Measurements from ENCODE around the gene KDM7A. TPM values are rescaled to one million over a fixed set of nuclear protein-coding genes. Genes with fewer than 3 reads are reported as not detected.

Gene KDM7A
- total and polyA plus RNA-seq, 2 of the 8 experiments (the other 6 are each of a cell fraction or from before 2014, with no cell fraction given), result 2.2 to 12.5 TPM

DNA sequence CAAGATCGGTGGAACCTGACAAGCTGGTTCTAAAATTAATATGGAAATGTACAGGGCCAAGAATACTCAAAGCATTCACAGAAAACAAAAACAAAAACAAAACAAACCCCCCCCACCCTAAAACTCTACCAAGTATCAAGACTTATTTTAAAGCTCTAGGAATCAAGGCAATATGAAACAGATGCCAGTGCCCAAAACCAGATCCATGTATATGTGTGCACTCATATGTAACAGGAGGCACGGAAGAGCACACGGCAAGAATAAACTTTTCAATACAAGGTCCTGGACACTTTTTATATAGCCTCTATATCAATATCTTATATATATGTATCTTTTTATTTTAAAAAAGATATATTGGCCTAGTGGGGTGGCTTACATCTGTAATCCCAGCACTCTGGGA, 35.5 kb downstream of the KDM7A start:
- CTCF ChIA-PET (ENCODE audit: partially characterized antibody), result interaction anchor here (0.6 to 0.7 kb wide), 2 partner anchors 10 to 11 kb away, joined by 3 read pairs; no protein-coding TSS in a partner anchor
- peaks cover 0 to 14% of the 10 kb centered on the region in 2 experiments; a peak in 1 of 4 replicates for H3K79me2 ChIP-seq (ENCODE audit: control insufficient read depth in 1 of 2, insufficient read depth in 2 of 2, low read length in 2 of 2)
- no peaks in the 10 kb centered on the region for H3K4me1 ChIP-seq (replicated peaks in 1 of 4; ENCODE audit: control insufficient read depth in 3 of 4, insufficient read depth in 4 of 4, low read length in 3 of 4)
- 95% methylated on average over 3 of the region's 3 CpGs; no CpG with 5 or more reads in 1 of the 2 experiments for WGBS, 2 experiments (ENCODE audit: extremely low coverage in 1 of 2, insufficient coverage in 1 of 2, insufficient read length in 1 of 2, insufficient replicate concordance in 2 of 2, low coverage in 1 of 2, low lambda C conversion rate in 2 of 2, missing lambda C conversion rate in 1 of 2)
- no peak overlapping the region for H3K4ac ChIP-seq (replicated peaks; ENCODE audit: insufficient read length, low read depth, low read length)
- H3K56ac ChIP-seq (replicated peaks; ENCODE audit: insufficient read length, low read depth, low read length), result no peak overlapping the region
- no peaks in the 10 kb centered on the region for H3K79me1 ChIP-seq (ENCODE audit: low read depth, low read length)
- H3K4me3 ChIP-seq (ENCODE audit: extremely low read depth in 1 of 4, insufficient read depth in 2 of 4, low read depth in 3 of 4, low read length in 4 of 4), result no peak overlapping the region
- no peak overlapping the region for H2AK5ac ChIP-seq (ENCODE audit: low read depth, low read length)
- H2BK120ac ChIP-seq (replicated peaks; ENCODE audit: low read depth, low read length), result no peak overlapping the region
- no peak overlapping the region for H2AFZ ChIP-seq (ENCODE audit: low read length)
- no peak overlapping the region for H3K27ac ChIP-seq (ENCODE audit: low read depth, low read length)
- no peak overlapping the region for H3K23ac ChIP-seq (ENCODE audit: insufficient read length)
- peaks cover 0 to 1% of the 10 kb centered on the region in 2 experiments for H4K20me1 ChIP-seq (replicated peaks in 1 of 2; ENCODE audit: control insufficient read depth in 1 of 2, insufficient read depth in 2 of 2, low read length in 2 of 2)
- no peak overlapping the region for H4K5ac ChIP-seq (ENCODE audit: insufficient read length, low read depth, low read length)
- no peak overlapping the region for H2BK15ac ChIP-seq (ENCODE audit: low read length)
- H2BK20ac ChIP-seq (ENCODE audit: low read length), result no peak overlapping the region
- H2BK5ac ChIP-seq (ENCODE audit: low read depth, low read length), result no peak overlapping the region
- H3K14ac ChIP-seq (ENCODE audit: insufficient read length), result no peak overlapping the region
- H3K9ac ChIP-seq (replicated peaks in 1 of 4; ENCODE audit: extremely low read depth in 1 of 4, low read depth in 3 of 4, low read length in 3 of 4), result no peak overlapping the region
- no peaks in the 10 kb centered on the region for H3K27me3 ChIP-seq (replicated peaks in 1 of 4; ENCODE audit: control insufficient read depth in 3 of 4, extremely low read depth in 1 of 4, insufficient read depth in 3 of 4, low read length in 3 of 4)
- no peaks in the 10 kb centered on the region for H3K9me3 ChIP-seq (ENCODE audit: insufficient read depth in 2 of 2, low read depth in 1 of 2, low read length in 1 of 2)
- H3K36me3 ChIP-seq (ENCODE audit: control insufficient read depth in 2 of 4, insufficient read depth in 4 of 4, low read length in 3 of 4), result no peaks in the 10 kb centered on the region
- H4K8ac ChIP-seq (ENCODE audit: extremely low read depth, insufficient read depth, low read length), result no peak overlapping the region
- H2BK12ac ChIP-seq (ENCODE audit: low read depth, low read length), result no peak overlapping the region
- no peak overlapping the region for H3K18ac ChIP-seq (ENCODE audit: extremely low read depth, low read length)
- no peak for TF ChIP-seq CBX8 (IDR thresholded peaks at IDR 0.05; ENCODE audit: borderline replicate concordance, low read depth, low read length)
- TF ChIP-seq EGR1 (IDR thresholded peaks at IDR 0.05; ENCODE audit: borderline replicate concordance, low read depth, low read length), result no peak
- TF ChIP-seq EZH2 (IDR thresholded peaks at IDR 0.05; ENCODE audit: low read depth, low read length, severe bottlenecking), result no peak
- no peak for TF ChIP-seq SUZ12 (IDR thresholded peaks at IDR 0.05; ENCODE audit: low read length)
- no peak for TF ChIP-seq POLR2AphosphoS5 (IDR thresholded peaks at IDR 0.05; ENCODE audit: low read depth, low read length)
- TF ChIP-seq POU5F1 (IDR thresholded peaks at IDR 0.05; ENCODE audit: low read depth, low read length), result no peak
- no peak for TF ChIP-seq TCF12 (IDR thresholded peaks at IDR 0.05; ENCODE audit: low read depth, low read length)
- TF ChIP-seq GABPA (IDR thresholded peaks at IDR 0.05; ENCODE audit: borderline replicate concordance, insufficient read depth, low read length), result no peak
- TF ChIP-seq SP2 (IDR thresholded peaks at IDR 0.05; ENCODE audit: low read length), result no peak
- no peak for TF ChIP-seq MAFK (IDR thresholded peaks at IDR 0.05; ENCODE audit: low read depth, low read length)
- no peak for FAIRE-seq
- H3K23me2 ChIP-seq (ENCODE audit: low read depth, low read length), result no peaks in the 10 kb centered on the region; the same call in 1 of the 2 replicates
- POLR2A ChIA-PET (ENCODE audit: partially characterized antibody), result interaction anchor here (0.6 kb wide), 1 partner anchor 106 kb away, joined by 3 read pairs; no protein-coding TSS in a partner anchor
- H3K4me2 ChIP-seq (ENCODE audit: insufficient read depth in 1 of 2, low read depth in 2 of 2, low read length in 2 of 2), result no peak overlapping the region
- H4K91ac ChIP-seq (replicated peaks; ENCODE audit: insufficient read length, low read length), result no peak overlapping the region
- DNase-seq (ENCODE audit: low read depth in 1 of 2, low spot score in 2 of 2), result no peak
